ENCODE measurements around the gene INSIG2. TPM values are rescaled to one million over a fixed set of nuclear protein-coding genes. Genes with fewer than 3 reads are reported as not detected.
A peak's percentile ranks its signal among the peaks of the same experiment; 100 is the strongest.

INSIG2 gene
- total RNA-seq, 1 donor from 2014 or later = 13.0 TPM

- Histone ChIP-seq H3K36me3 (ENCODE audit: control insufficient read depth in 3 of 3, insufficient read depth in 3 of 3, low read length in 3 of 3) (no peaks in the 10 kb centered on the region), H3K4me3 (ENCODE audit: low read length in 3 of 3) (no peak overlapping the region), H3K27me3 (ENCODE audit: control insufficient read depth in 3 of 3, insufficient read depth in 3 of 3, low read length in 3 of 3) (peaks cover 0 to 3% (median 0%) of the 10 kb centered on the region in 3 donors), H3K27ac (ENCODE audit: low read depth, low read length) (peak overlapping the region; percentile 54), H3K4me1 (ENCODE audit: control insufficient read depth in 3 of 3, insufficient read depth in 3 of 3, low read length in 3 of 3) (peaks cover 3 to 8% (median 4%) of the 10 kb centered on the region in 3 donors), H3K9ac (ENCODE audit: low read depth in 1 of 3, low read length in 3 of 3) (no peak overlapping the region), H3K9me3 (ENCODE audit: control insufficient read depth in 3 of 3, low read length in 3 of 3) (no peaks in the 10 kb centered on the region)
These were observed 35.4 kb downstream of the INSIG2 start for GRCh38 chr2:118123561-118124232.

- Histone ChIP-seq H3K4me3 (ENCODE audit: low read length in 3 of 3) (no peak overlapping the region), H3K27ac (ENCODE audit: low read depth, low read length) (no peak overlapping the region), H3K4me1 (ENCODE audit: control insufficient read depth in 3 of 3, insufficient read depth in 3 of 3, low read length in 3 of 3) (peaks cover 3 to 8% (median 4%) of the 10 kb centered on the region in 3 donors), H3K9ac (ENCODE audit: low read depth in 1 of 3, low read length in 3 of 3) (no peak overlapping the region), H3K27me3 (ENCODE audit: control insufficient read depth in 3 of 3, insufficient read depth in 3 of 3, low read length in 3 of 3) (peaks cover 0 to 3% (median 0%) of the 10 kb centered on the region in 3 donors), H3K9me3 (ENCODE audit: control insufficient read depth in 3 of 3, low read length in 3 of 3) (no peaks in the 10 kb centered on the region), H3K36me3 (ENCODE audit: control insufficient read depth in 3 of 3, insufficient read depth in 3 of 3, low read length in 3 of 3) (no peaks in the 10 kb centered on the region)
These were observed 36.1 kb downstream of the INSIG2 start for GRCh38 chr2:118124288-118124891.

- H3K4me3 ChIP-seq (ENCODE audit: low read length in 3 of 3) = no peak overlapping the region
- H3K36me3 ChIP-seq (ENCODE audit: control insufficient read depth in 3 of 3, insufficient read depth in 3 of 3, low read length in 3 of 3) = no peaks in the 10 kb centered on the region
- no peak overlapping the region for H3K9ac ChIP-seq (ENCODE audit: low read depth in 1 of 3, low read length in 3 of 3)
- H3K27ac ChIP-seq (ENCODE audit: low read depth, low read length) = no peak overlapping the region
- peaks cover 3 to 4% (median 4%) of the 10 kb centered on the region in 3 donors for H3K4me1 ChIP-seq (ENCODE audit: control insufficient read depth in 3 of 3, insufficient read depth in 3 of 3, low read length in 3 of 3)
- no peaks in the 10 kb centered on the region for H3K9me3 ChIP-seq (ENCODE audit: control insufficient read depth in 3 of 3, low read length in 3 of 3)
- peaks cover 0 to 3% (median 0%) of the 10 kb centered on the region in 3 donors for H3K27me3 ChIP-seq (ENCODE audit: control insufficient read depth in 3 of 3, insufficient read depth in 3 of 3, low read length in 3 of 3)
These were observed 39.0 kb downstream of the INSIG2 start for GRCh38 chr2:118127250-118127649.

GRCh38 chr2:118128826-118129225, 40.6 kb downstream of the INSIG2 start:
- Histone ChIP-seq H3K36me3 (ENCODE audit: control insufficient read depth in 3 of 3, insufficient read depth in 3 of 3, low read length in 3 of 3) (no peaks in the 10 kb centered on the region), H3K4me1 (ENCODE audit: control insufficient read depth in 3 of 3, insufficient read depth in 3 of 3, low read length in 3 of 3) (peaks cover 0 to 4% (median 0%) of the 10 kb centered on the region in 3 donors), H3K27ac (ENCODE audit: low read depth, low read length) (no peak overlapping the region), H3K27me3 (ENCODE audit: control insufficient read depth in 3 of 3, insufficient read depth in 3 of 3, low read length in 3 of 3) (peaks cover 0 to 3% (median 0%) of the 10 kb centered on the region in 3 donors), H3K9ac (ENCODE audit: low read depth in 1 of 3, low read length in 3 of 3) (no peak overlapping the region), H3K4me3 (ENCODE audit: low read length in 3 of 3) (no peak overlapping the region), H3K9me3 (ENCODE audit: control insufficient read depth in 3 of 3, low read length in 3 of 3) (no peaks in the 10 kb centered on the region)

GRCh38 chr2:118130385-118130784, 42.1 kb downstream of the INSIG2 start:
- Histone ChIP-seq H3K4me1 (ENCODE audit: control insufficient read depth in 3 of 3, insufficient read depth in 3 of 3, low read length in 3 of 3) (no peaks in the 10 kb centered on the region), H3K36me3 (ENCODE audit: control insufficient read depth in 3 of 3, insufficient read depth in 3 of 3, low read length in 3 of 3) (no peaks in the 10 kb centered on the region), H3K9ac (ENCODE audit: low read depth in 1 of 3, low read length in 3 of 3) (no peak overlapping the region), H3K4me3 (ENCODE audit: low read length in 3 of 3) (no peak overlapping the region), H3K27ac (ENCODE audit: low read depth, low read length) (no peak overlapping the region), H3K27me3 (ENCODE audit: control insufficient read depth in 3 of 3, insufficient read depth in 3 of 3, low read length in 3 of 3) (peaks cover 0 to 3% (median 0%) of the 10 kb centered on the region in 3 donors), H3K9me3 (ENCODE audit: control insufficient read depth in 3 of 3, low read length in 3 of 3) (no peaks in the 10 kb centered on the region)

- Histone ChIP-seq H3K4me1 (ENCODE audit: control insufficient read depth in 3 of 3, insufficient read depth in 3 of 3, low read length in 3 of 3) (no peaks in the 10 kb centered on the region), H3K36me3 (ENCODE audit: control insufficient read depth in 3 of 3, insufficient read depth in 3 of 3, low read length in 3 of 3) (no peaks in the 10 kb centered on the region), H3K4me3 (ENCODE audit: low read length in 3 of 3) (no peak overlapping the region), H3K27ac (ENCODE audit: low read depth, low read length) (no peak overlapping the region), H3K9ac (ENCODE audit: low read depth in 1 of 3, low read length in 3 of 3) (no peak overlapping the region), H3K9me3 (ENCODE audit: control insufficient read depth in 3 of 3, low read length in 3 of 3) (no peaks in the 10 kb centered on the region), H3K27me3 (ENCODE audit: control insufficient read depth in 3 of 3, insufficient read depth in 3 of 3, low read length in 3 of 3) (peaks cover 0 to 3% (median 0%) of the 10 kb centered on the region in 3 donors)
These were observed 43.5 kb downstream of the INSIG2 start for GRCh38 chr2:118131771-118132170.

- Histone ChIP-seq H3K36me3 (ENCODE audit: control insufficient read depth in 3 of 3, insufficient read depth in 3 of 3, low read length in 3 of 3) (no peaks in the 10 kb centered on the region), H3K4me3 (ENCODE audit: low read length in 3 of 3) (no peak overlapping the region), H3K9me3 (ENCODE audit: control insufficient read depth in 3 of 3, low read length in 3 of 3) (no peaks in the 10 kb centered on the region), H3K27ac (ENCODE audit: low read depth, low read length) (no peak overlapping the region), H3K9ac (ENCODE audit: low read depth in 1 of 3, low read length in 3 of 3) (no peak overlapping the region), H3K27me3 (ENCODE audit: control insufficient read depth in 3 of 3, insufficient read depth in 3 of 3, low read length in 3 of 3) (no peaks in the 10 kb centered on the region), H3K4me1 (ENCODE audit: control insufficient read depth in 3 of 3, insufficient read depth in 3 of 3, low read length in 3 of 3) (no peaks in the 10 kb centered on the region)
These were observed 45.6 kb downstream of the INSIG2 start for GRCh38 chr2:118133916-118134315.

GRCh38 chr2:118134650-118135049, 46.4 kb downstream of the INSIG2 start:
- no peaks in the 10 kb centered on the region for H3K36me3 ChIP-seq (ENCODE audit: control insufficient read depth in 3 of 3, insufficient read depth in 3 of 3, low read length in 3 of 3)
- H3K4me1 ChIP-seq (ENCODE audit: control insufficient read depth in 3 of 3, insufficient read depth in 3 of 3, low read length in 3 of 3) = no peaks in the 10 kb centered on the region
- no peaks in the 10 kb centered on the region for H3K9me3 ChIP-seq (ENCODE audit: control insufficient read depth in 3 of 3, low read length in 3 of 3)
- no peak overlapping the region for H3K9ac ChIP-seq (ENCODE audit: low read depth in 1 of 3, low read length in 3 of 3)
- H3K4me3 ChIP-seq (ENCODE audit: low read length in 3 of 3) = no peak overlapping the region
- no peaks in the 10 kb centered on the region for H3K27me3 ChIP-seq (ENCODE audit: control insufficient read depth in 3 of 3, insufficient read depth in 3 of 3, low read length in 3 of 3)
- no peak overlapping the region for H3K27ac ChIP-seq (ENCODE audit: low read depth, low read length)

- Histone ChIP-seq H3K36me3 (ENCODE audit: control insufficient read depth in 3 of 3, insufficient read depth in 3 of 3, low read length in 3 of 3) (no peaks in the 10 kb centered on the region), H3K9ac (ENCODE audit: low read depth in 1 of 3, low read length in 3 of 3) (no peak overlapping the region), H3K27me3 (ENCODE audit: control insufficient read depth in 3 of 3, insufficient read depth in 3 of 3, low read length in 3 of 3) (no peaks in the 10 kb centered on the region)
These were observed 56.9 kb downstream of the INSIG2 start for GRCh38 chr2:118145207-118145606.

GRCh38 chr2:118145806-118146205, 57.5 kb downstream of the INSIG2 start:
- H3K27me3 ChIP-seq (ENCODE audit: control insufficient read depth in 3 of 3, insufficient read depth in 3 of 3, low read length in 3 of 3) = no peaks in the 10 kb centered on the region
- no peaks in the 10 kb centered on the region for H3K36me3 ChIP-seq (ENCODE audit: control insufficient read depth in 3 of 3, insufficient read depth in 3 of 3, low read length in 3 of 3)
- H3K4me3 ChIP-seq (ENCODE audit: low read length in 3 of 3) = no peak overlapping the region
- peaks cover 0 to 4% (median 0%) of the 10 kb centered on the region in 3 donors for H3K4me1 ChIP-seq (ENCODE audit: control insufficient read depth in 3 of 3, insufficient read depth in 3 of 3, low read length in 3 of 3)
- H3K9me3 ChIP-seq (ENCODE audit: control insufficient read depth in 3 of 3, low read length in 3 of 3) = no peaks in the 10 kb centered on the region
- H3K27ac ChIP-seq (ENCODE audit: low read depth, low read length) = no peak overlapping the region
- H3K9ac ChIP-seq (ENCODE audit: low read depth in 1 of 3, low read length in 3 of 3) = no peak overlapping the region

More at GRCh38 chr2:118145207-118145606, 56.9 kb downstream of the INSIG2 start:
- Histone ChIP-seq H3K4me1 (ENCODE audit: control insufficient read depth in 3 of 3, insufficient read depth in 3 of 3, low read length in 3 of 3) (peaks cover 0 to 4% (median 0%) of the 10 kb centered on the region in 3 donors), H3K9me3 (ENCODE audit: control insufficient read depth in 3 of 3, low read length in 3 of 3) (no peaks in the 10 kb centered on the region), H3K4me3 (ENCODE audit: low read length in 3 of 3) (no peak overlapping the region), H3K27ac (ENCODE audit: low read depth, low read length) (no peak overlapping the region)

Measured in skeletal muscle tissue (tissue), 4 donors.